Measurements from ENCODE around the gene DUSP15.
A peak's percentile ranks its signal among the peaks of the same experiment; 100 is the strongest.
"Not testable (repeated sequence)": the region's sequence is repeated elsewhere in the genome, so short reads cannot be mapped to it uniquely, and the experiment has no call there.

Gene DUSP15

DNA sequence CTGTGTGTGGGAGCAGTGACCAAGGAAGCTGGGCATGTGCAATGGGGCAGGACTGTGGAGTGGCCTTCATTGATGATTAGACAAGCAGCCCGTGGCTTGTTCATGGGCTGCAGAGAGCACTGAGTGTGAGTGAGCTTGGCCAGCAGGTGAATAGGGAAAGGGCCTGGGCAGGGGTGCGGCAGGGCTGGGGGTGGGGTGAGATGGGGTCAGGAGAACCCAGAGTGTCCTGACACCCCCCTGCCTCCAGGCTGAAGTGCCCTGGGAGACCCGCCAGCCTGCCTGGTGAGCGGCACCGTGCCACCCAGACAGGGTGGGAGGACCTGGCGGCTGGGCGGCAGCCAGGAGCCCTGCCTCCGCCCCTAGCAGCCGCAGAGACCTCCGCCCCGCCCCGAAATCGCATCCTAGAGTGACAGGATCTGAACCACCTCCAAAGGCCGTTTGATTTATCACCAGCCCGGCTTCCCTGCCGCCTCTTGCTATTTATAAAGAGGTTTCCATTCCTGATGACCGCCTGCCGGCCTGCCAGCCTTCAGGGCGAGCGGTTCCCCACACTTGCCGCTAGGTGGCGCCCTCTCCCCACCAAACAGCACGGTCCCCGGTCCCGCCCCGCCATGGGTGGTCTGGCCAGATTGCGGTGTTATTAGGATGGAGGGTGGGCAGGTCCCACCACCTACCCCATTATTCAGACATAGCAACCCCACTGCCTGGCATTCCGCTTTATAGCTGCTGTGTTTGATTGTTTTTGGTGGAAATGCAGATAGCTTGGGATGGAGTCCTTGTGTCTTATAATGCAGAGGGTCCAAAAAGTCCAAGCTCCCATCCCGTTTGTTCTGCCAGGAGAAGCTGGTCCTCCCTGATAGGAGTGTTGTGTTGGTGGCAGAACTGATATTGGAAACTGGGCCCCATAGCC, 47.7 kb downstream of the DUSP15 start:
- DNase-seq (ENCODE audit: low read depth in 2 of 2): peak; percentile 72 to 74

DNA sequence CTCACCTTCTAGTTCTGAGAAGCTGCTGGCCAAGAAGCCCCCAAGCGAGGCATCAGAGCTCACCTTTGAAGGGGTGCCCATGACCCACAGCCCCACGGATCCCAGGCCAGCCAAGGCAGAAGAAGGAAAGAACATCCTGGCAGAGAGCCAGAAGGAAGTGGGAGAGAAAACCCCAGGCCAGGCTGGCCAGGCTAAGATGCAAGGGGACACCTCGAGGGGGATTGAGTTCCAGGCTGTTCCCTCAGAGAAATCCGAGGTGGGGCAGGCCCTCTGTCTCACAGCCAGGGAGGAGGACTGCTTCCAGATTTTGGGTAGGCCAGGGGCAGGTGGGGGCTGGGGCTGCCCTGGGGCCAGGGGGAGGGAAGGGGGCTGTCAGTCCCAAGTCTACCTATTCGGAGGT, 48.9 kb downstream of the DUSP15 start:
- DNase-seq (ENCODE audit: low read depth in 2 of 2): no peak

DNA sequence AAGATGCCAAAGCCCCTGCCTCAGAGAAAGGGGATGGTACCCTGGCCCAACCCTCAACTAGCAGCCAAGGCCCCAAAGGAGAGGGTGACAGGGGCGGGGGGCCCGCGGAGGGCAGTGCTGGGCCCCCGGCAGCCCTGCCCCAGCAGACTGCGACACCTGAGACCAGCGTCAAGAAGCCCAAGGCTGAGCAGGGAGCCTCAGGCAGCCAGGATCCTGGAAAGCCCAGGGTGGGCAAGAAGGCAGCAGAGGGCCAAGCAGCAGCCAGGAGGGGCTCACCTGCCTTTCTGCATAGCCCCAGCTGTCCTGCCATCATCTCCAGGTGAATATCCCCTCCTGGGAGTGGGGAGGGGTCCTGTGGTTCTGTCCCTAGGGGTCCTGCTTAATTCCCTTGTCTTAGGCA, 50.1 kb downstream of the DUSP15 start:
- DNase-seq (ENCODE audit: low read depth in 2 of 2): no peak

DNA sequence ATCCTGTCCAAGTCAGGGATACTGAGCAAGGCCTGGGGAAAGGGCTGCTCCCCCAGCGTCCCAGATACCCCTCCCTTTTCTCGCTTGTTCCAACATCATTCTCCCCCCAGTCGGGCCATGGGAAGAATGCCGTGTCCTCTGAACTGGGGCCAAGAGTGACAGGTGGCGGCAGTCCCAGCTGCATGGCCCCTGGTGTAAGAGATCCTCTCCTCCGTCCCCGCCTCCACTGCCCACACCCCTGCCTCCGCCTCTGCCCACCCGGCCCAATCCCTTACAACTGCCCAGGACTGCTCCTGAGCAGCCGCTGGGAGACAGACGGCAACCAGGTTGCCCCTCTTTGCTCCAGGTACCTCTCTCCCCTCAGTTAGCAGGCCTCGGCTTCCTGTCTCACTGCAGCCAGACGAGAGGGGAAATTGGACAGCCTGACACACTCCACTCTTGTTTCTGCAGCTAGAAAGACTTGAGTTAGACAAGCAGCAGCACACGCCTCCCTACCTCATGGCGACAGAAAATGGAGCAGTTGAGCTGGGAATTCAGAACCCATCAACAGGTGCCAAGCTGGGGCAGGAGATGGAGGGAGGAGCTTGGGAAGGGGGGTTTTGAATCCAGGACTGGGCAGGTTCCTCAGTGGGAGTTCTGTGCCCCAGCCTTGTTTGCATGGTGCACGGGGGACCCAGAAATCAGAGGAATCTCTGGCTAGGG, 51.1 kb downstream of the DUSP15 start, which contains the start of gene MYLK2:
MYLK2 (plus strand) TSS at position 274 of the 702 bp plus-strand sequence; CDS start at position 499, 225 bp downstream.
- no peak for DNase-seq (ENCODE audit: low read depth in 2 of 2)

DNA sequence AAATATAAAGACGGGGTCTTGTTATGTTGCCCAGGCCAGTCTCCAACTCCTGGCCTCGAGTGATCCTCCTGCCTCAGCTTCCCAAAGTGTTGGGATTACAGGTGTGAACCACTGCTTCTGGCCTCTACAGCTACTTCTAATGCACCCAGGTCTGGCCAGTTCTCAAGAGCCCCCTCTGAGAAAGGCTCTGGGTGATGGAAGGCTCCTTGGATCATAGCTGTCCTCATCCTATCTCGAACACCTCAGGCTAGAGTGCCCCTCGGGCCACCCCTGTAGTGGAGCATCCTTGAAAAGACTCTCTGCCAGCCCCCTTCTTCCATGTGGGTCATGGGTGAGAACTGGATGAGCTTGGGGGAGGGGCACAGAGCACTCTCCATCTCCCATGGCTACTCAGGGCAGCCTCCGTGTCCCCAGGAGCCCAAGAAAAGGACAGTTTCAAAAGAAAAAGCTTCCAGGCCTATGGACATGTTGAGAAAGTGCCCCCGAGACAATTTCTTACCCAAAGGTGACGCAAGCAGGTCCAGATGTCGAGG, 51.9 kb downstream of the DUSP15 start:
- DNase-seq (ENCODE audit: low read depth in 2 of 2): no peak

DNA sequence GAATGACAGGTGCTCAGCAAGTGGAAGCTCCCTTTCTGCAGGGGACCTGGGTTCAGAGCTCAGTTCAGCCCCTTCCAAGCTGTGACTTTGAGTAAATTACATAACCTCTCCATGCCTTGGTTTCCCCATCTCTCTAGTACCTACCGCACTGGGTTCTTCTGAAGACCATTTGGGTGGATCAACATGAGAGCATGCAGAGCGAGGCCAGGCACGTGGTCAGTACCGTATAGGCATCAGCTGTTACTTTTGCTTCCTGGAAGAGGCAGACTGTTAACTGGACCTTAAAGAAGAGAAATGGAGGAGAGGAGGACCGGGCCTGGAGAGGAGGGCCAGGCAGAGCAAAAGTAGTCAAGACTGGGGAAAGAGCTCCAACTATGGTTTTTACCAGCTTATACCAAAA, 52.9 kb downstream of the DUSP15 start:
- no peak for DNase-seq (ENCODE audit: low read depth in 2 of 2)

DNA sequence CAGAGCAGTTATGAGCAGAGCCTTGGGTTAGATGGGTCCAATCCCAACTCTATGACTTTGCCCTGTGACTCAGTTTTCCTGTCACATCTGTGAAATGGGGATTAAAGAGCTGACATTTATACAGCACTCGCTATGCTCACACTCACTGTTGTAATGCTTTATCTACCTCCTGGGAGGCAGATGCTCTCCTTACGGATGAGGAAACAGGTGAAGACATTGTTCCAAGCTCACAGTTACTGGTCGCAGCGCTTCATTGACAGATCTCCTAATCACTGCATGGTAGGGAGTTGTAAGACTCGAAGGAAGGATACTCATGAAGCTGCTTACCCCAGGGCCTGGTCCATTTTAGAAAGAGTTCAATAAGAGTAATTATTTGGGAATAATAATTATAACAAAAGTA, 54.1 kb downstream of the DUSP15 start:
- no peak for DNase-seq (ENCODE audit: low read depth in 2 of 2)

DNA sequence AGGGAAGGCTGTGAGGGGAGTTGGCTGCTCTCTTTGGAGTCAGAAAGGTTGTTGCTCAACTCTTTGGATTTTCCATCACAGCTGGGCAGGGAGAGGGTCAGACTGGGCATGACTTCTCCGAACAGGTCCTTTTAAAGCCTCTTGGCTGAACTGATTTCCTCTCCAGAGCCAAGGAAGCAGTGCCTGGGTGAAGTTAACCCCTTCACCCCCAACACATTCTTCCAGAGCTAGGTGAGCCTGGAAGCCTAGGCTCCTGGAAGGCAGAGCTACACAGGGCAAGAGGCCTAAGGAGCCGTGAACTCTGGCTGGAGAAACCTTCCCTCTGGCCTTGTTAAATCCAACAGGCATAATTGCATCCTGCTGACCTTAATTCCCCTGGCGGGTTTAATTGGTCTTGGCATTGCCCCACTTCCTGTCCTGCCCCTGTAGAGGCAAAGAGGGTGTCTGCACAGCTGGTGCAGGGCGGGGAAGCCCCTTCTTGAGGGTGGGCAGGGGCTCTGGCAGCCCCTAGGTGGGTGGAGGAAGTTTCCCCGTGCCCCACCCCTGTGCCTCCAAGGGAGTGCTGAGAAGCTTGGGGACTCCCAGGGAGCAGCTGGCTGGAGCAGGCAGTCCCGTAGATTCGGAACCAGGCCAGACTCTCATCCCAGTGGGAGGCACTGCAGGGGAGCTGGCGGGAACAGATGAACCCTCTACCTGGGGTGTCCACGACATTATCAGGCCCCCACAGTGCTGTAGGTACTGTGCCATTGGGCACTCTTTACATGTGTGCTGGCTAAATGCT, 54.7 kb downstream of the DUSP15 start:
- no peak for DNase-seq (ENCODE audit: low read depth in 2 of 2)

DNA sequence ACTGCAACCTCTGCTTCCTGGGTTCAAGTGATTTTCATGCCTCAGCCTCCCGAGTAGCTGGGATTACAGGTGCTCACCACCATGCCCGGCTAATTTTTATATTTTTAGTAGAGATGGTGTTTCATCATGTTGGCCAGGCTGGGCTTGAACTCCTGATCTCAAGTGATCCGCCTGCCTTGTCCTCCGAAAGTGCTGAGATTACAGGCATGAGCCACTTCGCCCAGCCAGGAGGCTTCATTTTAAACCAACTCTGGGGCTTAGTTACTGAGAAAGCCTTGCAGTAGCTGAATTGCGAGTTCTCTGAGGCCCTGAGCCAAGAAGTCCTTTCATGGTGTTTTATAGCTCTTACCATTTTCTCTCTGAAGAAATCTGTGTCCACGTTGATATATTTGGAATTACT, 56.2 kb downstream of the DUSP15 start:
- DNase-seq (ENCODE audit: low read depth in 2 of 2): not testable (repeated sequence)

DNA sequence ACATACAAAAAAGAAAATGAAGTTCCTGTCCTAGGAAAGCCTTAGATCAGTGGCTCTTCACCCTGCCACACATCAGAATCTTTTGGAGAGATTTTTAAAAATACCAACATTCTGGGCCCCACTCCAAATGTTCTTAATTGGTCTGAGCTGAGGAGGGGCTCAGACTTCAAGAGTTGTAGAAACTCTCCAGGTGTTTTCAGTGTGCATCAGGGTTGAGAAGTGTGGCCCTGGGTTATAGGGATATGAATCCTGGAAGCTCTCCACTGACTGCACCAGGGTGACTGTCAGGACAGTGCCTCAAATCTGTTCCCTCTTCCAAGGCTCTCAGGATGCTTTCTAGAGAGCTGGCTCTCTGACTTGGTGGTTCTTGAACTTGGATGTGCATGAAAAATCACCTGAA, 56.7 kb downstream of the DUSP15 start:
- no peak for DNase-seq (ENCODE audit: low read depth in 2 of 2)

DNA sequence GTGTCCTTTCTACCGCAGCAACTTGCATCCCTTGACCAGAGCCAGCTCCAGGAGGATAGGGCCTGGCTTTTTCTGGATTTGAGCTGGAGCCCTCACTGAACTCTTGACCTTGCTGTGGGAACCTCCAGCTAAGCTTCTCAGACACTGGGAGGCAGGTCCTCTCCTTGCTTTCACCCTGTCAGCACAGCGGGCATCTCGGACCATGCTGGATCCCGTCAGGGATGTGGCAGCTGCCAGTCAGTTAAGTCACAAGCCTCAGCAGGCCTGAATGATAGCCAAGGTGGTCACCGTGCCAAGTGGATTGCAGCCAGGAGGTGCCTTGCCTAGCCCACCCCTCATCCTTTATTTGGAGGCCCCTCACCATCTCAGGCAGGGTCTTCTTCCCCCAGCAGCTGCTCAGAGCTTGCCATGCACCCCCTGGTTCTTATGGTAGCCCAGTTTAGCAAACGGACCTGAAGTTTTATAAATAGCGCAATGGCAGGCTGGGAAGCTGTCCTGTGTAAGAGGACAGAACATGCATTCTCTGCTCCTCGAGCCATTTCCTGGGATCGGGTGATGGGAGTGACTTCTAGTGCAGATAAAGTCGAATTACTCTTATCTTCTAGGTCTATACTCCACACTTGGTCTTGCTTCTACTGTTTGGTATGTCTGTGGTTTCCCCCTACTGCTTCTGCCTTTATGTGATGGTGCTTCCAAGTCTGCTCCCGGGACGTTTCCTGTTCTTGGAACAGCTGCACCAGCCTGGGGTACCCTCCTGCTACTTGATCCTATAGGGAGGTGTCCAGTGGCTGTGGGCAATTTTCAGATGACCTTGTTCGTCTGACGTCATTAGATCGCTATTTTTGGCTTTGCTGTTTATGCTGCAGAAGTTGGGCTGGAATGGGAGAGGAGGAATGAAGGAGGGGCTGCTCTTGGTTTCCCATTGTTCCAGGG, 58.3 kb downstream of the DUSP15 start:
- no peak for DNase-seq (ENCODE audit: low read depth in 2 of 2)

DNA sequence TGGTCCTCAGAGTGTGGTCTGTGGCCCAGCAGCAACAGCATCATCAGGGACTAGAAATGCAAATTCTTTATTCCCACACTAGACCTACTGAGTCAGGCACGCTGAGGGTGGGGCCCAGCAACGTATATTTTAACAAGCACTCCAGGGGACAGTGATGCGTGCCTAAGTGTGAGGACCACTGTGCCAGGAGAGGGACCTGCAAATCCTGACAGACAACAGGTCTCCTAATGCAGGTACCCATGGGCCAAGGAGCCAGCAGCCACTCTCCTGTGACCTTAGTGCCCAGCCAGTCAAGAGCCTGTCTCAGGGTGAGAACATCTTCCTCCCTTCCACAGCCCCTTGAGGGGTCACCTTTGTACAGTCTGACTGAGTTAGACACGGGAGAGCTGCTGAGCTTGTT, 59.1 kb downstream of the DUSP15 start:
- no peak for DNase-seq (ENCODE audit: low read depth in 2 of 2)

Data from stimulated activated CD4-positive, alpha-beta T cell treated with anti-CD3 and anti-CD28 coated beads, Interleukin-1b, Interleukin-23, amount 100 ng/mL, for 4 hours (primary cell).